Stromal cell of bone marrow (primary cell): ENCODE data around the gene SFXN3.

Source experiments
- DNase-seq: peaks from one replicate; pipeline ENCODE4 v3.0.0-alpha.2; 2012; ENCODE audit warnings: low read depth

SFXN3 gene

GRCh38 chr10:101060036-101060950 lies 29.3 kb downstream of the SFXN3 start:
- peak; percentile 95 for DNase-seq

GRCh38 chr10:101060951-101061623 lies 30.1 kb downstream of the SFXN3 start:
- peak; percentile 83 for DNase-seq

- peak; percentile 63 for DNase-seq
Observed at GRCh38 chr10:101061624-101062231, 30.7 kb downstream of the SFXN3 start, which contains the start of gene KAZALD1. Gene KAZALD1 (plus strand): TSS chr10:101061989. CDS start chr10:101062593, 604 bp downstream.

- no peak for DNase-seq
Observed at GRCh38 chr10:101062232-101063049, 31.4 kb downstream of the SFXN3 start.

GRCh38 chr10:101063050-101063525 lies 32.1 kb downstream of the SFXN3 start:
- no peak for DNase-seq

- DNase-seq: no peak
Observed at GRCh38 chr10:101063548-101064414, 32.7 kb downstream of the SFXN3 start.

DNA sequence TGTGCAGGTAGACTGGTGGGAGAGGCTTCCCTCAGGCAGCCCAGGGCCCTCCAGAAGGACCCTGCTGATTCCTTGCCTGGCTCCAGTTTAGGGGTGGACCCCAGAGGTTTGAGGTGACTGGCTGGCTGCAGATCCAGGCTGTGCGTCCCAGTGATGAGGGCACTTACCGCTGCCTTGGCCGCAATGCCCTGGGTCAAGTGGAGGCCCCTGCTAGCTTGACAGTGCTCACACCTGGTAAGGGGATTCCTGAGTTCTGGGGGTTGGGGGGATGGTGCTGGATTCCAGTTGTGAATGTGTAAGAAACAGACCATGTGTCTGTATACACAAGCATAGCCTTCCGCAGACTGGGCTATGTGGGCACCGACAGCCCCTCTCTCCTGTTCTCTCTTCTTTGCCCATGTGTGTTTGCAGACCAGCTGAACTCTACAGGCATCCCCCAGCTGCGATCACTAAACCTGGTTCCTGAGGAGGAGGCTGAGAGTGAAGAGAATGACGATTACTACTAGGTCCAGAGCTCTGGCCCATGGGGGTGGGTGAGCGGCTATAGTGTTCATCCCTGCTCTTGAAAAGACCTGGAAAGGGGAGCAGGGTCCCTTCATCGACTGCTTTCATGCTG lies 33.5 kb downstream of the SFXN3 start:
- DNase-seq: no peak

DNA sequence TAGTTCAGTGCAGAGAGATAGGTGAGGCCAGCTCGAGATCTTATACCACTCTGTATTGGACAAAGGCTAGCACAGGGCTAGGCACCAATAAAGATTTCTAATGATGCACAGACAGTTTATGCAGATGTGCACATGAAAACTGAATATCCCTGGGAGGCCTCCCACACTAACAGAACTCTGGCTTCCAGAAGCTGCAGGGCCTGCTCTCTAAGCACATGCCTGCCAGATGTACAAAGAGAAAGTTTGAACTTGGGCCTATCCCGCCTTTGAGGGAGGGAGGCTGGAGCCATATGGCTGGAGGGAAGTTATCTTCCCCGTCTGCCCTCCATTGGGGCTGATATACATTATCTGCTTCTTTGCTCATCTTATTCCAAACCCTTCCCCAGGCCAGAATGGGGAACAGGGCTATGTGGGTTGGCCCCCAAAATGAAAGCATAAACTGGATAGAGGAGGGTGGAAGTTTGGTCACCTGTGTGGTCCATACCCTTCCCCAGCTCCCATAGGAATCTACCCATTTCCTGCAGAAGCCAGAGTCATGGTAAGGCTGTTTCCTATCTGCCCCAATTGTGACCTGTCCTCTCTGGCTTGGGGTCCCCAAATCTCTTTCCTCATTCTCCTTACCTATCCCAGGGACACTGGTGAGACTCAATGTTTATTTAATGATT lies 34.6 kb downstream of the SFXN3 start:
- DNase-seq: no peak

- peak; percentile 30 for DNase-seq
Observed at GRCh38 chr10:101066146-101066895, 35.3 kb downstream of the SFXN3 start.

DNA sequence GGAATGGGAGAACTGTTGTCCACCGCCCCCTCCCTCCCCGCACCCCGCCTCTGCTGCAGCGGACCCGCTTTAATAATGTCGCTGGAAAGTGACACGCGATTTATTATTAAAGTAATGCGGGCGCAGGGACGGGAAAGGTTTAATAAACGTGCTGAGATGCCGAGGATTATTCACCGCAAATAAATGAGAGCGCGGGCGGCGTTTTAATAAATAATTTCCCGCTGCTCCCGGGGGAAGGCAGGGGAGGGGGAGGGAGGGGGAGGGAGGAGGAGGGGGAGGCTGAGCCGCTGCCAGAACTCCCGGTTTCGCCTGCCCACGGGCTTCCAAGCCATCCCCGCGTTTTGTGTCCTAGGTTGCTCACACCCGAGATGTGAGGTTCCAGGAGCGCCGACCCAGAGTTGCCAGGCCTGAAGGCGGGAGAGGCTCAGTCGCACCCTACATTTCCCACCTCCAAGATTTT lies 35.9 kb downstream of the SFXN3 start:
- DNase-seq: no peak

GRCh38 chr10:101067356-101068083 lies 36.5 kb downstream of the SFXN3 start:
- DNase-seq: peak; percentile 61

GRCh38 chr10:101069441-101069840 lies 38.4 kb downstream of the SFXN3 start:
- DNase-seq: no peak

DNA sequence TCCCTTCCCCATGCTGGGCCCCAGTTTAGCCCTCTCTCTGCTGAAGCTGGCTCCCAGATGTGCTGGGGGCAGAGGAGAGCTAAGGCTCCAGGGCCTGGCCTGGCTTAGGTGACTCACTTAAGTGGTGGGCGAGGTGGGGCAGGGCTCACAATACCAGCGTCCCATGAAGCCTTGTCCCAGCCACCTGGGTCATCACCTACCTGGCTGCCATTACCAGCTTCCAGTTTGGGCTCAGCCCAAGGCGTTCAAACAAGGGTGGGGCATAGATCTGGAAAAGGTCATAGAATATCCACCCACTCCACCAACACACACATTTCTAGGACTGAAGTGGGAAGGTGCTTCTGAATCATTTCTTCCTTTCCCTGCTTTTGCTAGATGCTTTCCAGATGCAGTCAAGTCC lies 39.1 kb downstream of the SFXN3 start:
- DNase-seq: no peak

DNA sequence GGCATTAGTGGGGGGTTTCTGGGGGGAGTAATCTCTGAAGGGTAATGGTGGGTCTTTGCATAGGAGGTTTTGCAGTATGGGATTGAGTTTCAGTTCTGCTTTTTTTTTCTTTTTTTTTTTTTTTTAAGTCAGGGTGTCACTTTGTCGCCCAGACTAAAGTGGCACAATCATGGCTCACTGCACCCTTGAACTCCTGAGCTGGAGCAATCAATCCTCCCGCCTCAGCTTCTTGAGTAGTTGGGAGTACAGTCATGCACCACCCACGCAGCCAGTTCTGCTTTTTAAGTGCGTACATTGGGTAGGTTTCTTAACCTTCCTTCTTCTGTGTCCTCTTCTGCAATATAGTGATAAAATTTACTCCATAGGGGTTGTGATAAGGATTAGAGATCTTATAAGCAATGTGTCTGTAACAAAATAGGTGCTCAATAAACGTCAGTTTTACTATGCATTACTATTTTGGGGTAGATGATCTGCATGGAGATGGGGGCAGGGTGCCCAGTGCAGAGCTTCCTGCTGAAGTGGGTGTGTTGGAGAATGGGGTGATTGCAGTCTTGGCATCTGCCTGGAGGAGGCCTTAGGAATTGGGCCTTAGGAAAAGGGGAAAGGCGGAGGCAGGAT lies 40.3 kb downstream of the SFXN3 start:
- no peak for DNase-seq

DNA sequence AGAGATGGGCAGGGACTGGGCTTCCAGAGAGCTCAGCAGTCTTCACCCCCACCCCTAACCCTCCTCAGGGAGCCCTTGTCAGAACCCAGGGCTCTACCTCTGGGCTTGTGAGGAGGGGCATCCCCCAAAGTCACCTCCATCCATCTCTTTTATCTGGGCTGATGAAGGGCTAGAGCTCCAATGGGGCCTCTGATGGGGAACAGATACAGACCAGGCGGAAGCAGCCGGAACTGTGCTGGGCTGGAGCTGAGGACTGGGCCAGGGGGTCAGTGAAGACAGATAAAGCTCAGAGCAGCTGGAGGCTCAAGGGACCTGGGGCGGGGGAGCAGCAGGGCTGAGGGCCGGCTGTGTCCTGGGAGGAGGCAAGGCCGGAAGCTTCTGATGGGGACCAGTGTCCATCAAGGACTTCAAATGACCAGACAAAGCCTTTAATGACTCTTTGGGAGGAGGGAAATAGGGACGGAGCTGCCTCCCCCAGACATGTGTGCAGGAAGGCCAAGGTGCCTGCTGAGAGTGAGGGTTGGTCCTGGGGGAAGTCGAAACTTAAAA lies 40.9 kb downstream of the SFXN3 start:
- DNase-seq: no peak

DNA sequence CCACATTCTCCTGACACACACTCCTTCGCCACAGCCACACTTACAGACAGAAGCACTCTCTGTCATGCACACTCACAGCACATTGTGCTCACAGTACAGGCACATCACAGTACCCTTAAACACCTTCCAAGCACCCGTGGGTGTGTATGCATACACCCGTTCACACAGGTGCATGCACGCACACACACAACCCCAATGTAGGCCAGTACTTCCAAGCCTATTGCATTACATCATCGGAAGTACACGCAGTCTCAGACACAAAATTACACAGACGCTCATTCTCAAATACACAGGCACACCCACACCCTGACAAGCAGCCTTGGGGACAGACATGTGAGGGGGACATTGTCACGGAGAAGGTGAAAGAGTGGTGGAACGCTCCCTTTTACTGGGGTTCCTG lies 41.9 kb downstream of the SFXN3 start:
- DNase-seq: no peak

DNA sequence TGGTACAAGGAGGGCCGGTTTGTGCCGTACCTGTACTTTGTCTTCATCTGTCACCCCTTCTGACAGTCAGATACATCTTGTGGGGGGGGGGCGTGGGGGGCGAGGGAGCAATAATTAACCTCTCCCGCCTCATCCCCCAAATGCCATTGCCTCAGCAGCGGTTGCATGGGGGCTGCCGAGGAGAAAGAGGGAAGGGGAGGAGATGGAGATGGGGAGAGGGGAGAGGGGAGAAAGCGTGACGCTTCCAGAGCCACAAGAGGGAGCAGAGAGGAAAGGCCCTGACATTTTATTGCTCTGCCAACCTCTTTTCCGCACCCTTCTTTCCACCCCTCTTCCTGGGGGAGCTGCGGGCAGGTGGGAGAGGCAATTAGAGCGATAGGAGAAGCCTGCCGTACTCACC lies 42.6 kb downstream of the SFXN3 start:
- DNase-seq: no peak
